Kasumi-1 (cell line): Measurements from ENCODE around the gene CLCF1.
A peak's percentile ranks its signal among the peaks of the same experiment; 100 is the strongest.
"Not testable (repeated sequence)": the region's sequence is repeated elsewhere in the genome, so short reads cannot be mapped to it uniquely, and the experiment has no call there.

Experiments
- DNase-seq, 2 experiments: peaks; one replicate each; lab custom pipeline; 2025; lab: John Stamatoyannopoulos, UW

CLCF1 gene

GRCh38 chr11:67322049-67322448 is 51.3 kb downstream of the CLCF1 start:
- no peak for DNase-seq

GRCh38 chr11:67321313-67321871 is 52.0 kb downstream of the CLCF1 start:
- no peak for DNase-seq

GRCh38 chr11:67320691-67321090 is 52.7 kb downstream of the CLCF1 start:
- DNase-seq, result no peak

GRCh38 chr11:67320011-67320410 is 53.4 kb downstream of the CLCF1 start:
- DNase-seq, result no peak

GRCh38 chr11:67318876-67319275 is 54.5 kb downstream of the CLCF1 start:
- DNase-seq, result not testable (repeated sequence)

- no peak for DNase-seq
Observed at GRCh38 chr11:67317888-67318555, 55.4 kb downstream of the CLCF1 start.

GRCh38 chr11:67317205-67317887 is 56.1 kb downstream of the CLCF1 start:
- DNase-seq, result peak; percentile 88 to 93

GRCh38 chr11:67316882-67317204 is 56.6 kb downstream of the CLCF1 start:
- DNase-seq, result no peak

GRCh38 chr11:67315325-67315909 is 58.0 kb downstream of the CLCF1 start:
- no peak for DNase-seq

GRCh38 chr11:67314218-67314617 is 59.2 kb downstream of the CLCF1 start:
- DNase-seq, result no peak
